HepG2 (cell line): ENCODE results near the gene SMTNL1. TPM values are rescaled to one million over a fixed set of nuclear protein-coding genes. Genes with fewer than 3 reads are reported as not detected.

Experiments
- ATAC-seq: fragments of 200-7000 bp; cut with Tn5 transposase; 3 replicates; pipeline ENCODE4 v1.9.1; 2020; ENCODE audit warnings: mild to moderate bottlenecking, moderate library complexity
- BruUV-seq: library from RNA; stranded (reverse); fragments of 400-500 nt; replicated peaks from 2 replicates; lab custom pipeline; 2021; lab: Mats Ljungman, UMichigan
- CTCF ChIA-PET: fragments of 300-600 bp; formaldehyde crosslinking; extraction: SDS; loops from one replicate; lab custom pipeline; 2021; ENCODE audit warnings: low total read pairs, inconsistent platforms, low intra/inter-chr PET ratio; lab: Yijun Ruan, JAX
- POLR2A ChIA-PET: fragments of 350-600 bp; sonication (Branson Sonifier 250); formaldehyde crosslinking; loops from one replicate; lab custom pipeline; 2020; ENCODE audit warnings: antibody characterized with exemption, inconsistent platforms; lab: Yijun Ruan, JAX
- DNase-seq: peaks from one replicate; pipeline ENCODE4 v3.0.0-alpha.2; 2015; ENCODE audit warnings: low spot score
- FAIRE-seq: peaks from 3 replicates; lab custom pipeline; 2011; peaks lifted over from hg19 to GRCh38; lab: Jason Lieb, UNC
- H2AFZ ChIP-seq: one replicate; pipeline ENCODE4 v1.6.1; 2011; ENCODE audit warnings: low read length, inconsistent platforms
- H3K27ac ChIP-seq: fragments of 300-600 bp; 3 replicates; pipeline ENCODE4 v1.8.0; 2011; ENCODE audit warnings: mixed run types, mild to moderate bottlenecking, mixed read lengths, low read length, inconsistent platforms; ENCODE audit not compliant: insufficient read depth; ENCODE audit errors: extremely low read length
- H3K27me3 ChIP-seq, 2 experiments: fragments of 200-600 bp in 1 of 2; 2 replicates in 1 of 2; 3 replicates in 1 of 2; pipeline versions ENCODE4 v1.6.0 to v1.8.0; 2011; ENCODE audit warnings: low read length in 2 of 2, mild to moderate bottlenecking in 2 of 2, moderate library complexity in 2 of 2, inconsistent platforms in 1 of 2; ENCODE audit not compliant: insufficient read depth in 2 of 2, control insufficient read depth in 1 of 2
- H3K36me3 ChIP-seq, 2 experiments: fragments of 200-600 bp in 1 of 2; replicated peaks in 1 of 2; 2 replicates in 1 of 2; 3 replicates in 1 of 2; pipeline versions ENCODE4 v1.5.1 to v1.8.0; 2011; ENCODE audit warnings: low read length in 2 of 2, inconsistent platforms in 1 of 2; ENCODE audit not compliant: insufficient read depth in 2 of 2, control insufficient read depth in 1 of 2
- H3K4me1 ChIP-seq: 2 replicates; pipeline ENCODE4 v1.5.1; 2012; ENCODE audit warnings: low read length, inconsistent platforms; ENCODE audit not compliant: insufficient read depth
- H3K4me2 ChIP-seq: 2 replicates; pipeline ENCODE4 v1.6.0; 2011; ENCODE audit warnings: low read depth, low read length, inconsistent platforms
- H3K4me3 ChIP-seq, 3 experiments: fragments of 200-600 bp in 1 of 3; sonication (generic), shearing (Covaris generic) in 1 of 3; replicated peaks in 1 of 3; 2 replicates each; pipeline ENCODE4 v1.5.1; 2011 to 2016; ENCODE audit warnings: low read length in 3 of 3, inconsistent platforms in 2 of 3, low read depth in 2 of 3, mild to moderate bottlenecking in 2 of 3, control low read depth in 1 of 3, mixed read lengths in 1 of 3; ENCODE audit not compliant: insufficient read depth in 1 of 3
- H3K79me2 ChIP-seq: one replicate; pipeline ENCODE4 v1.6.1; 2011; ENCODE audit warnings: low read length, inconsistent platforms; ENCODE audit not compliant: insufficient read depth
- H3K9ac ChIP-seq: 2 replicates; pipeline ENCODE4 v1.6.0; 2011; ENCODE audit warnings: mild to moderate bottlenecking, low read depth, low read length, inconsistent platforms; ENCODE audit not compliant: insufficient read depth
- H3K9me3 ChIP-seq: 2 replicates; pipeline ENCODE4 v1.5.1; 2012; ENCODE audit warnings: mild to moderate bottlenecking, low read length
- H4K20me1 ChIP-seq: 2 replicates; pipeline ENCODE4 v1.6.0; 2011; ENCODE audit warnings: inconsistent platforms, mild to moderate bottlenecking, low read length, moderate library complexity; ENCODE audit not compliant: insufficient read depth
- HDAC1 ChIP-seq: sonication (generic); formaldehyde crosslinking; IDR thresholded peaks from 2 replicates; pipeline ENCODE4 v1.5.1; 2020; ENCODE audit warnings: mild to moderate bottlenecking, missing genetic modification reagents
- HOXA9 ChIP-seq: sonication (generic); formaldehyde crosslinking; IDR thresholded peaks from 2 replicates; pipeline ENCODE4 v1.8.1; 2022; ENCODE audit warnings: missing genetic modification reagents, mild to moderate bottlenecking, moderate library complexity, borderline replicate concordance
- LCORL ChIP-seq, 2 experiments: fragments of 450-650 bp in 1 of 2; sonication (generic) in 1 of 2; formaldehyde crosslinking in 1 of 2; IDR thresholded peaks; 2 replicates each; pipeline versions ENCODE4 v1.5.0 to v1.6.1; 2017 to 2020; ENCODE audit warnings: antibody characterized with exemption in 1 of 2, missing genetic modification reagents in 1 of 2
- MEF2D ChIP-seq: sonication (generic); formaldehyde crosslinking; IDR thresholded peaks from 2 replicates; pipeline ENCODE4 v1.5.1; 2020; ENCODE audit warnings: mild to moderate bottlenecking, missing genetic modification reagents
- NFKB2 ChIP-seq: sonication (generic); formaldehyde crosslinking; IDR thresholded peaks from 2 replicates; pipeline ENCODE4 v1.4.0; 2020; ENCODE audit warnings: missing genetic modification reagents, borderline replicate concordance
- SAP130 ChIP-seq: IDR thresholded peaks from 2 replicates; pipeline ENCODE4 v1.6.1; 2016; ENCODE audit warnings: low read depth
- SRSF1 ChIP-seq: fragments of 200-400 bp; formaldehyde crosslinking; optimal IDR thresholded peaks from 2 replicates; pipeline ENCODE3; 2017; ENCODE audit warnings: mild to moderate bottlenecking, low read depth, low read length, moderate library complexity
- STAT5B ChIP-seq: sonication (generic); formaldehyde crosslinking; IDR thresholded peaks from 2 replicates; pipeline ENCODE4 v1.4.0; 2020; ENCODE audit warnings: missing genetic modification reagents
- TEAD3 ChIP-seq: optimal IDR thresholded peaks from 2 replicates; pipeline ENCODE3; 2016; ENCODE audit warnings: borderline replicate concordance
- ZFY ChIP-seq: sonication (generic); formaldehyde crosslinking; IDR thresholded peaks from 2 replicates; pipeline ENCODE4 v1.4.0; 2020; ENCODE audit warnings: missing genetic modification reagents
- ZNF468 ChIP-seq: sonication (generic); formaldehyde crosslinking; IDR thresholded peaks from 2 replicates; pipeline ENCODE4 v1.8.0; 2022; ENCODE audit warnings: mild to moderate bottlenecking, moderate library complexity, missing genetic modification reagents
- ZNF558 ChIP-seq: sonication (generic); formaldehyde crosslinking; IDR thresholded peaks from 2 replicates; pipeline ENCODE4 v1.9.0; 2022; ENCODE audit warnings: mild to moderate bottlenecking, missing genetic modification reagents, borderline replicate concordance
- ZNF644 ChIP-seq: IDR thresholded peaks from 2 replicates; pipeline ENCODE4 v1.6.1; 2016; ENCODE audit warnings: low read depth
- WGBS: methylation state at CpG from one replicate; pipeline ENCODE4 v1.1.6; 2017; ENCODE audit warnings: low lambda C conversion rate; 5-methylcytosine and 5-hydroxymethylcytosine counted together
- in situ Hi-C: cut with HindIII; loops from 2 replicates; pipeline ENCODE4 v1.10.0; 2017; ENCODE audit warnings: low pct_unique_long_range_greater_than_20kb; ENCODE audit not compliant: extremely low pct_ligation_motif_present
- intact Hi-C: fragments of 100-400 bp; cut with micrococcal nuclease; formaldehyde crosslinking; loops from one replicate; pipeline ENCODE4 v1.10.0; 2022; ENCODE audit not compliant: unreplicated experiment
- polyA plus RNA-seq, 8 experiments: library from polyadenylated mRNA; depleted of rRNA in 3 of 8; stranded (reverse) in 7 of 8; unstranded in 1 of 8; fragments of >200 nt; fragmentation: Illumina TruSeq in 4 of 8; extraction: Trizol in 4 of 8; gene quantifications; 2 replicates each; pipeline versions ENCODE4 v1.2.1 to v1.2.3, GENCODE V29; 2011 to 2016; ENCODE audit warnings: low read depth in 4 of 8, missing spikeins in 1 of 8, mixed read lengths in 1 of 8; ENCODE audit not compliant: insufficient read depth in 1 of 8
- total RNA-seq, 5 experiments: library from RNA; depleted of rRNA; stranded (reverse); fragments of >200 nt; fragmentation: Illumina TruSeq; extraction: Trizol; gene quantifications; 2 replicates each; pipeline ENCODE4 v1.2.3, GENCODE V29; 2016; ENCODE audit warnings: low read depth in 1 of 5
- TF ChIP-seq, protein P1 (sequence below): sonication (generic); formaldehyde crosslinking; IDR thresholded peaks from 2 replicates; pipeline ENCODE4 v1.4.0; 2020; ENCODE audit warnings: missing genetic modification reagents, borderline replicate concordance
- TF ChIP-seq, protein P2 (sequence below): sonication (generic); formaldehyde crosslinking; IDR thresholded peaks from 2 replicates; pipeline ENCODE4 v1.4.0; 2020; ENCODE audit warnings: missing genetic modification reagents
- TF ChIP-seq, protein P3 (sequence below): sonication (generic); formaldehyde crosslinking; IDR thresholded peaks from 2 replicates; pipeline ENCODE4 v1.4.0; 2020; ENCODE audit warnings: missing genetic modification reagents
- TF ChIP-seq, protein P4 (sequence below), 2 experiments: IDR thresholded peaks; 2 replicates each; pipeline ENCODE4 v1.6.1; 2011 to 2012; ENCODE audit warnings: low read length in 2 of 2, borderline replicate concordance in 1 of 2, low read depth in 1 of 2, mild to moderate bottlenecking in 1 of 2, moderate library complexity in 1 of 2

SMTNL1 gene
- total and polyA plus RNA-seq, 2 of the 13 experiments (the other 11 are each of a cell fraction or from before 2014, with no cell fraction given), result 0.04 TPM; not detected in 1

DNA sequence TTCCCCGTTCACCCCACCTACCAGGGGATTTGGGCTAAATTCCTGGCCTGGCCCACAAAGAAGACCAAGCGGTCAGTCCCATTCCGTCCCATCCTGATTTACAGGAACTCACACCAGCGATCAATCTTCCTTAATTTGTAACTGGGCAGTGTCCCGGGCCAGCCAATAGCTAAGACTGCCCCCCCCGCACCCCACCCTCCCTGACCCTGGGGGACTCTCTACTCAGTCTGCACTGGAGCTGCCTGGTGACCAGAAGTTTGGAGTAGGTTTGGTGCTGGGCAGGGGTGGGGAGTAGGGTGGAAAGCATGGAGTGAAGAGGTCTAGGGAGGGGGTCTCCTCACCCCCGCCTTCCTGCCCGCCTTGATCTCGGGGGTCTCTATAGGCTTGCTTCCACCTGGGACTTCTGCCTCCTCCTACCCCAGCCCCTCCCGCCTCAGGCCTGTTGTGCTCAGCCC lies 60.1 kb downstream of the SMTNL1 start, which contains the start of gene SERPING1:
Gene SERPING1 (plus strand): TSS at position 225 of the 455 bp plus-strand sequence. CDS start 586 bp downstream, outside the sequence.
- no peak for DNase-seq
- in situ Hi-C loops (no loop called here), intact Hi-C loops (loop anchor here (5.0 kb wide), 1 partner anchor 35 kb away; no protein-coding TSS in a partner anchor)
- Histone ChIP-seq H3K4me1 (peaks cover 44% of the 10 kb centered on the region), H3K4me2 (peak within 1 kb of the TSS; percentile 89), H3K27me3 (peaks cover 0 to 9% of the 10 kb centered on the region in 2 experiments; a peak in 2 of 5 replicates), H4K20me1 (no peaks in the 10 kb centered on the region), H3K9me3 (no peaks in the 10 kb centered on the region), H3K79me2 (no peaks in the 10 kb centered on the region), H3K9ac (peak within 1 kb of the TSS; percentile 29; the same call in 1 of the 2 replicates), H3K27ac (no peak within 1 kb of the TSS), H3K4me3 (peak within 1 kb of the TSS; percentile 57 to 68 (median 58)), H2AFZ (no peak within 1 kb of the TSS), H3K36me3 (no peaks in the 10 kb centered on the region)
- FAIRE-seq, result no peak
- 2% methylated on average over 8 of the region's 10 CpGs for WGBS
- POLR2A ChIA-PET, result interaction anchor here (1.0 to 3.5 kb wide), 9 partner anchors 10 to 262 kb away, joined by 3 to 33 read pairs (median 4); partner anchors contain the start of genes SSRP1 and UBE2L6
- ATAC-seq, result peak; percentile 61
- BruUV-seq, result no TSS peak
- CTCF ChIA-PET, result no interaction called here
- no peak for TF ChIP-seq NFKB2 (CRISPR knock-in tag)
- TF ChIP-seq ZFY, result 0 out of 2 replicates have a peak, but pooled peaks have one; percentile 28
- no peak for TF ChIP-seq ZNF644
- peak; percentile 10; the same call in 1 of the 2 replicates for TF ChIP-seq SAP130
- TF ChIP-seq ZNF558 (CRISPR knock-in tag), result no peak
- TF ChIP-seq SRSF1, result peak; percentile 44
- TF ChIP-seq HDAC1 (CRISPR knock-in tag), result 0 out of 2 replicates have a peak, but pooled peaks have one; percentile 12
- TF ChIP-seq ZNF468, result no peak
- no peak for TF ChIP-seq MEF2D (CRISPR knock-in tag)
- TF ChIP-seq, protein P1, sequence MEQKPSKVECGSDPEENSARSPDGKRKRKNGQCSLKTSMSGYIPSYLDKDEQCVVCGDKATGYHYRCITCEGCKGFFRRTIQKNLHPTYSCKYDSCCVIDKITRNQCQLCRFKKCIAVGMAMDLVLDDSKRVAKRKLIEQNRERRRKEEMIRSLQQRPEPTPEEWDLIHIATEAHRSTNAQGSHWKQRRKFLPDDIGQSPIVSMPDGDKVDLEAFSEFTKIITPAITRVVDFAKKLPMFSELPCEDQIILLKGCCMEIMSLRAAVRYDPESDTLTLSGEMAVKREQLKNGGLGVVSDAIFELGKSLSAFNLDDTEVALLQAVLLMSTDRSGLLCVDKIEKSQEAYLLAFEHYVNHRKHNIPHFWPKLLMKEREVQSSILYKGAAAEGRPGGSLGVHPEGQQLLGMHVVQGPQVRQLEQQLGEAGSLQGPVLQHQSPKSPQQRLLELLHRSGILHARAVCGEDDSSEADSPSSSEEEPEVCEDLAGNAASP (CRISPR knock-in tag), result 0 out of 2 replicates have a peak, but pooled peaks have one; percentile 32
- peak; percentile 25 for TF ChIP-seq TEAD3
- no peak for TF ChIP-seq LCORL (IDR thresholded peaks at IDR 0.05)
- TF ChIP-seq LCORL (CRISPR knock-in tag; IDR thresholded peaks at IDR 0.05), result peak; percentile 47; the same call in 1 of the 2 replicates
- no peak for TF ChIP-seq HOXA9 (CRISPR knock-in tag)
- TF ChIP-seq, protein P2, sequence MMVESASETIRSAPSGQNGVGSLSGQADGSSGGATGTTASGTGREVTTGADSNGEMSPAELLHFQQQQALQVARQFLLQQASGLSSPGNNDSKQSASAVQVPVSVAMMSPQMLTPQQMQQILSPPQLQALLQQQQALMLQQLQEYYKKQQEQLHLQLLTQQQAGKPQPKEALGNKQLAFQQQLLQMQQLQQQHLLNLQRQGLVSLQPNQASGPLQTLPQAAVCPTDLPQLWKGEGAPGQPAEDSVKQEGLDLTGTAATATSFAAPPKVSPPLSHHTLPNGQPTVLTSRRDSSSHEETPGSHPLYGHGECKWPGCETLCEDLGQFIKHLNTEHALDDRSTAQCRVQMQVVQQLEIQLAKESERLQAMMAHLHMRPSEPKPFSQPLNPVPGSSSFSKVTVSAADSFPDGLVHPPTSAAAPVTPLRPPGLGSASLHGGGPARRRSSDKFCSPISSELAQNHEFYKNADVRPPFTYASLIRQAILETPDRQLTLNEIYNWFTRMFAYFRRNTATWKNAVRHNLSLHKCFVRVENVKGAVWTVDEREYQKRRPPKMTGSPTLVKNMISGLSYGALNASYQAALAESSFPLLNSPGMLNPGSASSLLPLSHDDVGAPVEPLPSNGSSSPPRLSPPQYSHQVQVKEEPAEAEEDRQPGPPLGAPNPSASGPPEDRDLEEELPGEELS, result no peak
- TF ChIP-seq, protein P3, sequence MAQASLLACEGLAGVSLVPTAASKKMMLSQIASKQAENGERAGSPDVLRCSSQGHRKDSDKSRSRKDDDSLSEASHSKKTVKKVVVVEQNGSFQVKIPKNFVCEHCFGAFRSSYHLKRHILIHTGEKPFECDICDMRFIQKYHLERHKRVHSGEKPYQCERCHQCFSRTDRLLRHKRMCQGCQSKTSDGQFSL (CRISPR knock-in tag), result no peak
- TF ChIP-seq, protein P4, sequence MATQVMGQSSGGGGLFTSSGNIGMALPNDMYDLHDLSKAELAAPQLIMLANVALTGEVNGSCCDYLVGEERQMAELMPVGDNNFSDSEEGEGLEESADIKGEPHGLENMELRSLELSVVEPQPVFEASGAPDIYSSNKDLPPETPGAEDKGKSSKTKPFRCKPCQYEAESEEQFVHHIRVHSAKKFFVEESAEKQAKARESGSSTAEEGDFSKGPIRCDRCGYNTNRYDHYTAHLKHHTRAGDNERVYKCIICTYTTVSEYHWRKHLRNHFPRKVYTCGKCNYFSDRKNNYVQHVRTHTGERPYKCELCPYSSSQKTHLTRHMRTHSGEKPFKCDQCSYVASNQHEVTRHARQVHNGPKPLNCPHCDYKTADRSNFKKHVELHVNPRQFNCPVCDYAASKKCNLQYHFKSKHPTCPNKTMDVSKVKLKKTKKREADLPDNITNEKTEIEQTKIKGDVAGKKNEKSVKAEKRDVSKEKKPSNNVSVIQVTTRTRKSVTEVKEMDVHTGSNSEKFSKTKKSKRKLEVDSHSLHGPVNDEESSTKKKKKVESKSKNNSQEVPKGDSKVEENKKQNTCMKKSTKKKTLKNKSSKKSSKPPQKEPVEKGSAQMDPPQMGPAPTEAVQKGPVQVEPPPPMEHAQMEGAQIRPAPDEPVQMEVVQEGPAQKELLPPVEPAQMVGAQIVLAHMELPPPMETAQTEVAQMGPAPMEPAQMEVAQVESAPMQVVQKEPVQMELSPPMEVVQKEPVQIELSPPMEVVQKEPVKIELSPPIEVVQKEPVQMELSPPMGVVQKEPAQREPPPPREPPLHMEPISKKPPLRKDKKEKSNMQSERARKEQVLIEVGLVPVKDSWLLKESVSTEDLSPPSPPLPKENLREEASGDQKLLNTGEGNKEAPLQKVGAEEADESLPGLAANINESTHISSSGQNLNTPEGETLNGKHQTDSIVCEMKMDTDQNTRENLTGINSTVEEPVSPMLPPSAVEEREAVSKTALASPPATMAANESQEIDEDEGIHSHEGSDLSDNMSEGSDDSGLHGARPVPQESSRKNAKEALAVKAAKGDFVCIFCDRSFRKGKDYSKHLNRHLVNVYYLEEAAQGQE (IDR thresholded peaks at IDR 0.05; ENCODE audit: borderline replicate concordance in 1 of 2, low read depth in 1 of 2, low read length in 2 of 2), result no peak
- no peak for TF ChIP-seq STAT5B (CRISPR knock-in tag)
